8988T (cell line): ENCODE measurements around the gene NLGN3.

Experiments
- DNase-seq: peaks from one replicate; pipeline ENCODE4 v3.0.0; 2011

The NLGN3 gene

DNA sequence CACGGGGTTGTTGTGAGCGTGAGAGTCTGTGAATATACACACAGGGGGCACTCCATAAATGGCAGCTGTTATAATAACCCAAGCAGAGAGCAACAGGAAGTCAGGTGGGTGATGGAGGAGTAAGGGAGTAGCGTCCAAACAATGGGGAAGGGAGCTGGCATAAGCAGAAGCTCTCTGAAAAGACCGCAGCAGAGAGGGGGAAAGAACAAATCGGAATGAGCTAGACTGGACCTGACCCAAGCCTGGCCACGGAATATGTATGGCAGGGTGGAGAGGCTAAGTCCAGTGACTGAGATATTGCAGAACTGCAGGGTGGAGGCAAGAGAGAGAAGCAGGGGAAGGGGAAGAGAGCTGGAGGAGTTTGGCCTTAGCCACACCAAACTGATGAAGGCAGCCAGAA is 71.8 kb downstream of the NLGN3 start:
- DNase-seq = no peak

DNA sequence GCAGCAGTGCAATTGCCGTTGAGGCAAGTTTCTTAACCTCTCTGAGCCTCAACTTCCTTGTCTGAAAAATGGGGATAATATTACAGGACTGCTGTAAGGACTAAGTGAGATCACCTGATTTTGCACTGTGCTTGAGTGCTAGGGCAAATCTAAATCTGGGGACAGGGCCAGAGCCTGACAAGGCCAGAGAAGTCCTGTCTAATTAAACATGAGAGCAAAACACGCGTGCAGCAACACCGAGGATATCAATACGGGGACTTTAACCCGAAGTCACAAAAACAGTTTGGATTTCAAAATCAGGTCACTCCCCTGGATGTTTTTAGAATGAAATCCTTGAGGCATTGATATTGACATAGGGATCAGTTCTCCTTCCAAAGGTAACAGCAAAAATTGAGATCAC is 72.7 kb downstream of the NLGN3 start:
- no peak for DNase-seq
